GM12892 (cell line): ENCODE measurements around the gene WDR7.

Source experiments
- DNase-seq: peaks from one replicate; pipeline ENCODE4 v3.0.0; 2011; ENCODE audit not compliant: insufficient read length
- FAIRE-seq: peaks from 2 replicates; lab custom pipeline; 2011; peaks lifted over from hg19 to GRCh38; lab: Jason Lieb, UNC
- POLR2A ChIP-seq: IDR thresholded peaks from 2 replicates; pipeline ENCODE4 v1.6.1; 2011; ENCODE audit warnings: low read depth, low read length, control low read depth
- POLR2AphosphoS5 ChIP-seq: IDR thresholded peaks from 2 replicates; pipeline ENCODE4 v1.6.1; 2011; ENCODE audit warnings: low read depth, low read length, control low read depth
- TAF1 ChIP-seq: IDR thresholded peaks from 2 replicates; pipeline ENCODE4 v1.6.1; 2011; ENCODE audit warnings: low read depth, mild to moderate bottlenecking, control low read depth, low read length, borderline replicate concordance

The WDR7 gene

DNA sequence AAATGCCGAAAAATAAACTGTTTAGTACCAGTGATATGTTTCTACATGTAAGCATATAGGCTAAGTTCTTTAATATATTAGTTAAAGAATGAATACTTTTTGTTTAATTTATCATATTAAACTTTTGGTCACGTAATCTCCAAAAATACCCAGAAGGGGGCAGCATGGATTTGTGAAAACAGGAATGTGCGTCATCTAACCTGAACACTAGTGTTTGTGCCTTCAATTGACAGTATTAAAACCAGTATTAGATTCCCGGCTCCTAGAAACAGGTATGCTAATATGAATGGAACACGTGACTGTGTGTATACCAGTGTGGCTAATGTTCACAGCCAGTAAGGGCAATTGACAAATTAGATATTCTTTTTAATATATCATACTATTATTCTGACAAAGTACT lies 51.8 kb downstream of the WDR7 start:
- TF ChIP-seq POLR2AphosphoS5 (no peak), POLR2A (no peak), TAF1 (no peak)
- FAIRE-seq (peak; percentile 50), DNase-seq (peak; percentile 2)

- FAIRE-seq: peak; percentile 79
- DNase-seq: no peak
- no peak for TF ChIP-seq POLR2AphosphoS5
- no peak for TF ChIP-seq POLR2A
- no peak for TF ChIP-seq TAF1
Measured at GRCh38 chr18:56709463-56709862, 58.3 kb downstream of the WDR7 start.

DNA sequence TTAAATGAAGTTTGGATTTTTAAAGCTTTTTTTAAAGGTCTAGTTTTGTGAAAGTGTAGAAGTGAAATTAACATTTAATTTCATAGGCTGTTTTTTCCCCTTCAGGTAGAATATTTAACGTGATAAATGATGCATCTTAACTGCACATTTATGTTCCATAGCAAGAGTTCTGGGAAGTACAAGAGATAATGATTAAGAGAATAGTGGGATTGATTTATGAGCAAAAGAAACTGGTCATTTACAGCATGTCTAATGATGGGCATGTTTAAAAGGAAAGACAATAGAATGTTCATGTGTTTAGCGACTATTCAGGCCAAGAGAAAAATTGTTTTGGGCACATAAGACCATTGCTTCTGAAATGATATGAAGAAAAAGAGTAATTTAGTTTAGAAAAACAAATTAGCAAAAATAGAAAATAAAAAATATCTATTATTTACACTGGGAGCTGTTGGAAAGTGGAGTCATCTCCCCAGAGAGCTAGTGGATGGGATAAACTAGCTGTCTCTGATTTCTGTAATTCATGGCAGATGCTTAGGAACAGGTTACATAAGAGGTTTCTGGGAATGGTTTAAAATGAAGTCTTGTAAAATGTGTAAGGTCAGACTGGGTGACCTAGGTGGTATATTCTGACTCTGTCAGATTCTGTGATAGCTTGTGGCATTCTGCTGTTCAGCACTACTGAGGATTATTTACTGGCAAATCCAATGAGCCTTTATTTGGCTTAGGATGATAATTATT lies 60.7 kb downstream of the WDR7 start:
- FAIRE-seq: no peak
- no peak for DNase-seq
- TF ChIP-seq TAF1: no peak
- TF ChIP-seq POLR2A: no peak
- no peak for TF ChIP-seq POLR2AphosphoS5

- no peak for TF ChIP-seq TAF1
- TF ChIP-seq POLR2A: no peak
- TF ChIP-seq POLR2AphosphoS5: no peak
- FAIRE-seq: no peak
- no peak for DNase-seq
Measured at GRCh38 chr18:56712761-56713160, 61.6 kb downstream of the WDR7 start.

DNA sequence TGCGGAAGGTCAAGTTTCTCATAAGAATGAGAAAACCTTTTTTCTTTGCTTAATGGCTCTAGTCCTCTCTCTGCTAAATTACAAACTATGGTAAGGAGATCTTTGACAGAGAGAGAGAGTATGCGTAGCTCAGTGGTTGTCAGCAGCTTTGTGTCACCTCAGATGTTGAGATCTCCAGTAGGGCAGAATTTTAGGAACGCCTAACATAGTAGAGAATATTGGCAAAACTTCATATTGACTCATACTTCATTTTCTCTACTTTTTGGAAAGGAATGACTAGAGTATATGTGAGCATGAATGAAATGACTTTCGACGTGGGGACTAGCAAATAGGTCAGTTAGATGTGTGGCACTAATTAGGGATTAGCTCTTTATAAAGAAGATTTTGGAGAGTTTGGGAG lies 64.0 kb downstream of the WDR7 start:
- DNase-seq (no peak), FAIRE-seq (no peak)
- TF ChIP-seq TAF1 (no peak), POLR2A (no peak), POLR2AphosphoS5 (no peak)

- no peak for DNase-seq
- peak; percentile 65 for FAIRE-seq
- no peak for TF ChIP-seq TAF1
- no peak for TF ChIP-seq POLR2A
- TF ChIP-seq POLR2AphosphoS5: no peak
Measured at GRCh38 chr18:56716692-56717146, 65.6 kb downstream of the WDR7 start.

DNA sequence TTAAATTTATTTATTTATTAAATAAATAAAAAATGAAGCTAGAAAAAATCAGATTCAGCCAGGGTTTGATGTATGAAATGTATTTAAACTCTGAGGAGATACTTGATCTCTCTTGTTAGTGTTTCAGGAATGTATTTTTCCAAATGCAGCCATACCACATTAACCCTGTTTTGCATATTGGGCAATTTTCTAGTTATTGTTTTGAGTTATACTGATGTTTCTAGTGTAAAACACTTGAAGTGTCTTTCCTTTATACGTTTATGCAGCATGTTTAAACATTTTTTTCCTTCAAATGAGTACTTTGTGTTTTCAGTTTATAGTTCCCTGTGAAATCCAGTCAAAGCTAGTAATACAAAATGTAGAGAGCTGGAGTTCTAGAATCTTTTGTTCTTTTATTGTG lies 69.9 kb downstream of the WDR7 start:
- FAIRE-seq: no peak
- DNase-seq: no peak
- TF ChIP-seq TAF1 (no peak), POLR2AphosphoS5 (no peak), POLR2A (no peak)

DNA sequence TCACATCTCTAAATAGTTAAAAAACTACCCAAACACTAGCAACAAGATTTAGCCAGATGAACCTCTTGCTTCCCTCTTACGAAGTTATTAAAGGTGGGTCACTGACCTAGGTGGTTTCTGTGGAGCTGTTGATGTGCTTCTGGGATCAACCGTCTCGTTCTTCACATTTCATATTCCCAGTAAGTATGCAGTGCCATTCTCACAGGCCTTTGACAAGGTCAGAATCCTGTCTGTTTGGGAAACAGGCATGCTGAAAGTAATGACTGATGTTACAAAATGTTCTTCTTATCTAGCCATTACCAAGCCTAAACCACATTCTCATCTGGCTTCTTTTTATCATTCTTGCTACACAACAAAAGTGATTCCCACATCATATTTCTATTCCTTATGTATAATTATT lies 70.3 kb downstream of the WDR7 start:
- TF ChIP-seq TAF1 (no peak), POLR2A (no peak), POLR2AphosphoS5 (no peak)
- no peak for DNase-seq
- FAIRE-seq: no peak

DNA sequence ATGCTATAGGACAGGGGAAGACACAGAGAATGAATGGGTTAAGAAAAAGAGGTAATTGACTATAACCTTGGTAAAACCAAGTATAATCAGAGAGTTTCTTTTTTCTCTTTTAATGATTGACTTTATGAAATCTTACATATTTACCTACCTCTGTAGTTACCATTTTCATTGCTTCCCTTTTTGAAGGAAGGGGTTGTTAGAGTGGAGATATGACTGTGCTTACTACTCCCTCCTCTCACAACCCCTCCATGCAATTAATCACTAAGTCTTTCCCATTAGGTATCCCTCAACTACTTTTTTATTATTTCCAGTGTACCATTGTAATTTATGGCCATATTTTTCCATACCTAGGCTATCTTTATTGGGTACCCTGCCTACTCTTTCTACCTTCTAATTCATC lies 71.4 kb downstream of the WDR7 start:
- FAIRE-seq: peak; percentile 9
- no peak for DNase-seq
- TF ChIP-seq POLR2A (no peak), POLR2AphosphoS5 (no peak), TAF1 (no peak)

GRCh38 chr18:56723068-56723467 lies 71.9 kb downstream of the WDR7 start:
- no peak for DNase-seq
- no peak for FAIRE-seq

GRCh38 chr18:56723706-56724105 lies 72.5 kb downstream of the WDR7 start:
- DNase-seq: no peak
- no peak for FAIRE-seq
- no peak for TF ChIP-seq POLR2AphosphoS5
- no peak for TF ChIP-seq POLR2A
- TF ChIP-seq TAF1: no peak

More at GRCh38 chr18:56723068-56723467, 71.9 kb downstream of the WDR7 start:
- TF ChIP-seq POLR2A (no peak), TAF1 (no peak), POLR2AphosphoS5 (no peak)

GRCh38 chr18:56726906-56727305 lies 75.7 kb downstream of the WDR7 start:
- TF ChIP-seq POLR2A: no peak
- no peak for TF ChIP-seq TAF1
- no peak for TF ChIP-seq POLR2AphosphoS5
- no peak for FAIRE-seq
- no peak for DNase-seq

- DNase-seq (no peak), FAIRE-seq (no peak)
- TF ChIP-seq TAF1: no peak
- no peak for TF ChIP-seq POLR2A
- TF ChIP-seq POLR2AphosphoS5: no peak
Measured at GRCh38 chr18:56727399-56727798, 76.2 kb downstream of the WDR7 start.
